Caco-2 (cell line): ENCODE data around the gene WNK2. TPM values are rescaled to one million over a fixed set of nuclear protein-coding genes. Genes with fewer than 3 reads are reported as not detected.

Experiments
- BruUV-seq: library from RNA; stranded (reverse); fragments of 400-500 nt; replicated peaks from 2 replicates; lab custom pipeline; 2021; lab: Mats Ljungman, UMichigan
- CTCF ChIA-PET: fragments of 300-600 bp; sonication (Branson Sonifier 250); formaldehyde crosslinking; loops from one replicate; lab custom pipeline; 2022; ENCODE audit warnings: antibody characterized with exemption; lab: Charles Lee
- POLR2A ChIA-PET: fragments of 300-600 bp; sonication (Branson Sonifier 250); formaldehyde crosslinking; loops from one replicate; lab custom pipeline; 2022; ENCODE audit warnings: antibody characterized with exemption; lab: Charles Lee
- DNase-seq, 2 experiments: peaks; one replicate each; pipeline versions ENCODE4 v3.0.0 to v3.0.0-alpha.2; 2020 to 2022
- H3K27me3 ChIP-seq: replicated peaks from 2 replicates; pipeline ENCODE4 v1.6.0; 2011; ENCODE audit warnings: low read length; ENCODE audit not compliant: control insufficient read depth, insufficient read depth
- H3K36me3 ChIP-seq: 2 replicates; pipeline ENCODE4 v1.5.1; 2011; ENCODE audit warnings: low read length; ENCODE audit not compliant: control insufficient read depth, insufficient read depth
- H3K4me1 ChIP-seq: fragments of 250-450 bp; sonication (Bioruptor Pico); 2 replicates; pipeline ENCODE4 v1.5.1; 2020; ENCODE audit warnings: mild to moderate bottlenecking
- H3K4me3 ChIP-seq: 2 replicates; pipeline ENCODE4 v1.5.1; 2011; ENCODE audit warnings: low read depth, mild to moderate bottlenecking, control low read depth, low read length
- H3K9me3 ChIP-seq: fragments of 250-450 bp; sonication (Bioruptor Pico); 2 replicates; pipeline ENCODE4 v1.5.1; 2020; ENCODE audit warnings: mild to moderate bottlenecking, moderate library complexity
- H3K27ac Mint-ChIP-seq: one replicate; pipeline ENCODE4 v1.8.0; 2022; ENCODE audit warnings: mixed read lengths; ENCODE audit not compliant: unreplicated experiment
- H3K27me3 Mint-ChIP-seq: one replicate; pipeline ENCODE4 v1.8.0; 2022; ENCODE audit warnings: mixed read lengths; ENCODE audit not compliant: insufficient read depth, unreplicated experiment
- H3K36me3 Mint-ChIP-seq: one replicate; pipeline ENCODE4 v1.8.0; 2022; ENCODE audit warnings: mild to moderate bottlenecking, mixed read lengths; ENCODE audit not compliant: insufficient read depth, unreplicated experiment
- H3K4me1 Mint-ChIP-seq: one replicate; pipeline ENCODE4 v1.8.0; 2022; ENCODE audit warnings: low read depth, mixed read lengths; ENCODE audit not compliant: unreplicated experiment
- H3K4me3 Mint-ChIP-seq: one replicate; pipeline ENCODE4 v1.8.0; 2022; ENCODE audit warnings: mild to moderate bottlenecking, moderate library complexity, mixed read lengths; ENCODE audit not compliant: unreplicated experiment
- H3K9me3 Mint-ChIP-seq: one replicate; pipeline ENCODE4 v1.8.0; 2022; ENCODE audit warnings: mixed read lengths; ENCODE audit not compliant: unreplicated experiment
- CTCF ChIP-seq, 2 experiments: fragments of 200-600 bp in 1 of 2; IDR thresholded peaks; 1 replicate in 1 of 2; 2 replicates in 1 of 2; pipeline versions ENCODE4 v1.5.1 to v1.8.0; 2011 to 2022; ENCODE audit warnings: antibody characterized with exemption in 1 of 2, control low read depth in 1 of 2, inconsistent platforms in 1 of 2, low read depth in 1 of 2, low read length in 1 of 2, mild to moderate bottlenecking in 1 of 2, moderate library complexity in 1 of 2; ENCODE audit not compliant: insufficient read depth in 1 of 2, severe bottlenecking in 1 of 2, unreplicated experiment in 1 of 2
- intact Hi-C: fragments of 100-400 bp; cut with micrococcal nuclease; formaldehyde crosslinking; loops from one replicate; pipeline ENCODE4 v1.10.0; 2022; ENCODE audit not compliant: unreplicated experiment
- total RNA-seq: library from RNA; stranded (reverse); gene quantifications from 2 replicates; pipeline ENCODE4 v1.2.3, GENCODE V29; 2022

Gene WNK2
- total RNA-seq, 1 experiment from 2014 or later = 21.7 TPM

- no peak overlapping the region for H3K4me3 Mint-ChIP-seq
- H3K36me3 ChIP-seq = no peaks in the 10 kb centered on the region
- H3K27me3 ChIP-seq = no peaks in the 10 kb centered on the region
- H3K9me3 Mint-ChIP-seq = no peaks in the 10 kb centered on the region
- no peaks in the 10 kb centered on the region for H3K4me1 Mint-ChIP-seq
- H3K27me3 Mint-ChIP-seq = no peaks in the 10 kb centered on the region
- intact Hi-C loops = no loop called here
- H3K27ac Mint-ChIP-seq = no peak overlapping the region
- no peaks in the 10 kb centered on the region for H3K36me3 Mint-ChIP-seq
- DNase-seq = no peak
- no peaks in the 10 kb centered on the region for H3K9me3 ChIP-seq
- H3K4me1 ChIP-seq = no peaks in the 10 kb centered on the region
- ChIA-PET CTCF (interaction anchor here (1.4 kb wide), 1 partner anchor 146 kb away, joined by 4 read pairs; no protein-coding TSS in a partner anchor), POLR2A (no interaction called here)
- BruUV-seq = no TSS peak
- no peak for TF ChIP-seq CTCF (IDR thresholded peaks at IDR 0.05; ENCODE audit: insufficient read depth in 1 of 2, low read depth in 1 of 2, low read length in 1 of 2, severe bottlenecking in 1 of 2, unreplicated experiment in 1 of 2)
- H3K4me3 ChIP-seq = no peak overlapping the region
These were observed 27.4 kb upstream of the WNK2 start for GRCh38 chr9:93156475-93157008.

- H3K36me3 ChIP-seq = no peaks in the 10 kb centered on the region
- BruUV-seq = no TSS peak
- no peaks in the 10 kb centered on the region for H3K4me1 ChIP-seq
- POLR2A ChIA-PET = no interaction called here
- H3K27me3 Mint-ChIP-seq = no peaks in the 10 kb centered on the region
- H3K4me1 Mint-ChIP-seq = no peaks in the 10 kb centered on the region
- intact Hi-C loops = loop anchor here (1.0 kb wide), 1 partner anchor 145 kb away; no protein-coding TSS in a partner anchor
- CTCF ChIA-PET = interaction anchor here (0.7 kb wide), 1 partner anchor 71 kb away, joined by 4 read pairs; no protein-coding TSS in a partner anchor
- no peaks in the 10 kb centered on the region for H3K9me3 Mint-ChIP-seq
- no peaks in the 10 kb centered on the region for H3K36me3 Mint-ChIP-seq
- no peaks in the 10 kb centered on the region for H3K27me3 ChIP-seq
- H3K27ac Mint-ChIP-seq = no peak overlapping the region
- no peak overlapping the region for H3K4me3 ChIP-seq
- no peak overlapping the region for H3K4me3 Mint-ChIP-seq
- peak; percentile 83 to 85 for DNase-seq
- H3K9me3 ChIP-seq = no peaks in the 10 kb centered on the region
- TF ChIP-seq CTCF (IDR thresholded peaks at IDR 0.05; ENCODE audit: insufficient read depth in 1 of 2, low read depth in 1 of 2, low read length in 1 of 2, severe bottlenecking in 1 of 2, unreplicated experiment in 1 of 2) = peak; percentile 77 to 88
These were observed 24.1 kb upstream of the WNK2 start for GRCh38 chr9:93159601-93160471.

- Histone ChIP-seq H3K9me3 (no peaks in the 10 kb centered on the region), H3K4me1 (no peaks in the 10 kb centered on the region), H3K27me3 (no peaks in the 10 kb centered on the region), H3K4me3 (no peak overlapping the region), H3K36me3 (no peaks in the 10 kb centered on the region)
- Mint-ChIP-seq H3K36me3 (no peaks in the 10 kb centered on the region), H3K9me3 (no peaks in the 10 kb centered on the region), H3K27me3 (no peaks in the 10 kb centered on the region), H3K4me3 (no peak overlapping the region), H3K4me1 (no peaks in the 10 kb centered on the region), H3K27ac (no peak overlapping the region)
- ChIA-PET CTCF (interaction anchor here (1.1 kb wide), 1 partner anchor 141 kb away, joined by 3 read pairs; no protein-coding TSS in a partner anchor), POLR2A (no interaction called here)
- no TSS peak for BruUV-seq
- intact Hi-C loops = no loop called here
- no peak for DNase-seq
- TF ChIP-seq CTCF (IDR thresholded peaks at IDR 0.05; ENCODE audit: insufficient read depth in 1 of 2, low read depth in 1 of 2, low read length in 1 of 2, severe bottlenecking in 1 of 2, unreplicated experiment in 1 of 2) = no peak
These were observed 22.0 kb upstream of the WNK2 start for GRCh38 chr9:93161786-93162562.
